HG02943 (cell line): Measurements from ENCODE around the gene FAM107B.
"Not testable (repeated sequence)": the region's sequence is repeated elsewhere in the genome, so short reads cannot be mapped to it uniquely, and the experiment has no call there.

ENCODE experiments used
- ATAC-seq: cut with Tn5 transposase; IDR thresholded peaks from one replicate; pipeline ENCODE4 v1.9.1; 2021; ENCODE audit warnings: mild to moderate bottlenecking, low read depth, moderate library complexity; ENCODE audit not compliant: unreplicated experiment

FAM107B gene

DNA sequence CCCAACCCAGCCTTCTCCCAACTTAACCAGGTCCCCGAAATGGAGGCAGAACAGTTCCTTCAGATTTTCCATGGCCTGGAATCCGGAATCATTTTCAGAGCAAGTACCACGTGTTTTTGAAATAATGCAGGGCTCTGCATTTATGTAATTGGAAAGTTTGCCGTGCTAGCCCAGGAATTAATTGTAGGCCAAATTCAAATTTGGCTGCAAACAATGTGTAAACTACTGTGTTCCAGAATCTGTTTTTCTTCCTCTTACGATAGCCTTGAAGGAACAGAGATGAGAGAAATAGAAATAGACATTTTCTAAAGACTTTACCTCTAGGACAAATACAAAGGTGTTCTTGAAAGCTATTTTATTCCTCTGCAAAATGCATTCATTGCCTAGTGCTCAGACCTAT lies 77.4 kb downstream of the FAM107B start:
- ATAC-seq = no peak

DNA sequence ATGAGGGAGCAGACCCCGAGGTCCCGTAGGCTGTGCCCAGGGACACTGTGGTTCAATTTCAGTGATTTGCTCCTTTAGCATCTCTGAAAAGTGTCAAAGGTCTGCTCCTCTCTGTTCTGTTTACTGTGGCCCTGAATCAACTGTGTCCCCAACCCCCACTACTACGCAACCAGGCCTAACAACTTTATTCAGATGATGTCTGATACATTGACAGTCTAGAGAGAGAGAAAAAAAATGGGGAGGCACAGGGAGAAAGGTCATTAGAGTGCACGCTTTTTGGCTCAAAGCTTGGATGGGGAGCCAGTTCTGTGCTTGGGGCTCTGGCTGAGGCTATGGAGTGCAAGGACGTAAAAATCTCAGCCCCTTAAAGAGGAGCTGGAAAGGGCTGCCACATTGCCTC lies 77.9 kb downstream of the FAM107B start:
- ATAC-seq = no peak

DNA sequence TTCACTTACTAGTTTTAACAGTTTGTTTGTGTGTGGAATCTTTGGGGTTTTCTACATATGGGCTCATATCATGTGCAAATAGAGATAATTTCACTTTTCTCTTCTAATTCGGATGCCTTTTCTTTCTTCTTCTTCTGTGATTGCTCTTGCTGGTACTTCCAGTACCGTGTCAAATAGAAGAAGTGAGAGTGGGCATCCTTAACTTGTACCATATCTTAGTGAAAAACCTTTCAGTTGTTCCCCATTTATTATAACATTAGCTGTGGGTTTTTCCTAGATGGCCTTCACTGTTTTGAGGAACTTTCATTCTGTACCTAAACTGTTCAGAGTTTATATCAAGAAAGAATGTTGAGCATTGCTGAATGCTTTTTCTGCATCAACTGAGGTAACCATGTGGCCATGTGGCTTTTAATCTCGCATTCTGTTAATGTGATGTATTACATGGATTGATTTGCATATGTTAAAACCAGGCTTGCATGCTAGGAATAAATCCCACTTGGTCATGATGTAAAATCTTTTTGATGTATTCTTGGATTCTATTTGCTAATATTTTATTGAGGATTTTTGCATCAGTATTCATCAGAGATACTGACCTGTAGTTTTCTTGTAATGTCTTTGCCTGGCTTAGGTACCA lies 78.7 kb downstream of the FAM107B start:
- no peak for ATAC-seq

DNA sequence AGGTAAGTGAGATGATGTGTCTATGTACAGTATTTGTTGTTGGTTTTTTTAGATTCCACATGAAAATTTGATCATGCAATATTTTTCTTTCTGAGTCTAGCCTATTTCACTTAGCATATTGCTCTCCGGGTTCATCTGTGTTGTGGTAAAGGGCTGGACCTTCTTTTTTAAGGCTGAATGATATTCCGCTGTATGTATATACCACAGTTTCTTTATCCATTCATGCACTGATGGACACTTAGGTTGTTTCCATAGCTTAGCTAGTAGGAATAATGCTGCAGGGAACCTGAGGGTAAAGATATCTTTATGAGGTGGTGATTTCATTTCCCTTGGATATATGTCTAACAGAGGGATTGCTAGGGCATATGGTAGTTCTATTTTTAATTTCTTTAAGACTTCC lies 80.8 kb downstream of the FAM107B start:
- ATAC-seq = no peak

DNA sequence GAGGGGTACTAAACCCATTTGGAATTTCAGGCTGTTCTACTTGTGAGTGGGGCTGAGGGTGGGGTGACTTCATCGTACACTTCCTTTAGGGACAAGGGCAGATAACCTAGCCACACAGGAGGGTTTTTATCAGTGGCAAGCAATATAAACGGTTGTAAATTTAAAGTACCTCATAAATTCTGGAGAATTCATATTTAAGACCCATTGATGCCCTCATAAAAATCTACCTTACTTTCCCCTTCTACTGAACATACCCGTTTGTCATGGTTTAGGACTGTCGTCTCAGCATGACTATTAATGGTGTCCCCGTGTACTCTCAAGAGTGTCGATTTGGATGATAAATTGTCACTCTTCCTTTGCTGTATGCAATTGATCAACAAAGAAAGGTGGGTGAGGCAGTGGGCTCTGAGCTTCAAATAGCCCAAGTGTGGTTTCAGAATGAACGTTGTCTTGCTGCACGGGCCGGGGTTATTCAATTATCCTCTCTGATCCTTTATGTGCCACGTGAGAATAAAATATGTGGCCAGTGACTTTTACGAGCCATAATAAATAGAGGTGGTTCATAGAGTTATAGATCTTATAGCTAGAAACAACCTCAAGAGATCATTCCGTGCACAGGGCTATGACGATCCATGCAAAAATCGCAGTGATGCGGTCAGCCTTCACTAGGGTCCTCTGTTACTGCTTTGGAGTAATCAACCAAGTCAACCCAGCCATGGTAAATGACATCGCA lies 82.2 kb downstream of the FAM107B start:
- no peak for ATAC-seq

DNA sequence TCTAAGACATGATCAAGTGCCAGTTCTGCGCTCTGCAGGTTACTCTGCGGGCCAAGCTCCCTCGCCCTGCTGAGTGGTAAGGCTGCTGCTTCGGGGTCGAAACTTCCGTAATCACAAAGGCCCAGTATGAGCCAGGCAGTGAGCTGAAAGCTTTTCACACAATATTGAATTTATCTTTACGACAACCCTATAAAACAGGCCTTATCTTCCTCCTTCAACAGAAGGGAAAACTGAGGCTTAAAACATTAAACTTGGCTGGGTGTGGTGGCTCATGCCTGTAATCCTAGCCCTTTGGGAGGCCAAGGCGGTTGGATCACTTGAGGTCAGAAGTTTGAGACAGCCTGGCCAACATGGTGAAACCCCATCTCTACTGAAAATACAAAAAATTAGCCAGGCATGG lies 83.3 kb downstream of the FAM107B start:
- no peak for ATAC-seq

DNA sequence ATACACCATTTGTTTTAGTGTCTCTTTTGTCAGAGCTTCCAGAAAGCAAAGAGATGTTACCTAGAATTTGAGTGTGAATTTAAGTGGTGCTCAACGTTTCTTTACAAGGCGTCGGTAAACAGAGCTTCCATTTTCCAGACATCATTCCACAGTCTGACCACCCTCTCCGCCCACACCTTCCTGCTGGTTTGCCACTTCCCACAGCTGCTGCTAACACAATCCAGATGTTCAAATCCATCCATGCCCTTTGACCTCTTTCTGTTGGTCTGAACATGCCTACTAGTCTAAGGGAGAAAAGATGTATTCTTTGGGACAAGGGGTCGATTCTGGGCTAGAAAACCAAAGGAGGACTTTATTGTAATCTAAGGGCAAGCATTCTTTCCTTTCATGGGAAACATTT lies 86.1 kb downstream of the FAM107B start:
- no peak for ATAC-seq

DNA sequence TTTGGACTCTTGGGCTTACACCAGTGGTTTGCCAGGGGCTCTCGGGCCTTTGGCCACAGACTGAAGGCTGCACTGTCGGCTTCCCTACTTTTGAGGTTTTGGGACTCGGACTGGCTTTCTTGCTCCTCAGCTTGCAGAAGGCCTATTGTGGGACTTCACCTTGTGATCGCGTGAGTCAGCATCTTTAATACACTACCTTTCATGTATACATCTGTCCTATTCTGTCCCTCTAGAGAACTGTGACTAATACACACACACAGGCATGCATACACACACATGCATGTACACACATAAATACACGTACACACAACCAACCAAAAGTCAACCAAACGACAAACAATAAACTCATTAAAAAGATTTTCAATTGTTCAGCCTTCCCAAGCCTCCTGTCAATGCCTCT lies 86.5 kb downstream of the FAM107B start:
- ATAC-seq = not testable (repeated sequence)

DNA sequence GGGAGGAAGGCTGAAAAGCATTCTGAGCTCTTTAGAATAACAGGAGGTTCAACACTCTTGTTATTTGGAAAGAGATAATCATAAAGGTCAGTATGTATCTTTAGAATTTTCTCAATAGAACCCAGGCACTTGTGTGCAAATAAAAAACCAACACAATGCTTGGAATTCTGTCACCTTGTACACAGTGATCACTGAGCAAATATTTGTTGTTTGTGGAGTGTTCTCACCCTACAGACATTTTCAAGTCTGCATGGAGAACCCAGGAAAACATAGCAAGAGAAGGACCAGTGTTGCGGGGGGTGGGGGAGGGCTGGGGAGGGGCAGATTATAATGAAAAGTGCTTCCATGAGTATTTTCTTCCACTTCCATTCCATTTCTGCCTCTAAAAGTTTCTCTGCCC lies 87.4 kb downstream of the FAM107B start:
- no peak for ATAC-seq

DNA sequence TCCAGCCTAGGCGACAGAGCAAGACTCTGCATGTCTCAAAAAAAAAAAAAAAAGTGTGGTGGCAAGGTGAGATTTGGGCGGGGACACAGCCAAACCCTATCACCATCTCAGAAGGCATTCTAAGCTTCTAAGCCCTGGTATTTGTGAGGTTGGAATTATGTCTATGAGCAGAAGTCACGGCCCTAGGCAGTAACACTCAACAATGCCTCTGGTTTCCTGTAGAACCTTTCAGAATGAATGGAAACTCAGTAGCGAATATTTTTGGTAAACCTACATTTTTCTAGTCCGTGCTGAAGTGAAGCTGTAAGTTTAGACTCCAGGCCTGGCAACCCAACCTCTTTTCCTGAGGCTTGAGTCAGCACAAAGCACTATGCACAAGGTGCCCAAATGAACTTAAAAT lies 88.3 kb downstream of the FAM107B start:
- no peak for ATAC-seq

DNA sequence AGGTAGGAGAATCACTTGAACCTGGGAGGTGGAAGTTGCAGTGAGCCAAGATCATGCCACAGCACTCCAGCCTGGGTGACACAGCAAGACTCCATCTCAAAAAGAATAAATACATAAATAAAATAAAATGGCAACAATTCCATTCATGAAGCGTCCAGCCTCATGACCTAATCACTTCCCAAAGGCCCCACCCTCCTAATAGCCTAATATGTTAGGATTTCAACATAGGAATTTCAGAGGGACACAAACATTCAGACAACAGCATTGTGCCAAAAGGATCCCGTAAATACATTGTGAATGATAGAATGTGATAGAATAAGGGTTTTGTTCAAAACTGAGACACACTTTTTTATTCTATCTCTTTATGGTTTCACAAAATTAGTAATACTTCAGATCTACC lies 90.3 kb downstream of the FAM107B start:
- no peak for ATAC-seq

DNA sequence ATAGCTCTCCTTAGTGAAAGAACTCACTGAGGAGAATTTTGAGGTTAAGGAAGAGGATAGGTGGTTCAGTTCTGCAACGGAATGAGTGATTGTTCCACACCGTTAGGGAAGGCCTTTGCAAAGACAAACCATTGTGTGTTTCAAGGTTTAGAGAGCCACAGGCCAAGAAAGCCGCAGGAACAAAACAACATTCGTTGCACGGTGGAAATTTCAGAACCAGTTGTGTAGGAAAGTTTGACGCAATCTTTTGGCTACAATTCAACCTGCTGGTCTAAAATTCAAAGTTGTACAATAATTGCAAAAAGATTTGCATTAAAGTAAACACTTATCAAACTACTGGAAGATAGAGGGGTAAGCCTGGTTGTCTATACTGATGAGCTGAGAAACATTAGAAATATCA lies 91.4 kb downstream of the FAM107B start:
- no peak for ATAC-seq

DNA sequence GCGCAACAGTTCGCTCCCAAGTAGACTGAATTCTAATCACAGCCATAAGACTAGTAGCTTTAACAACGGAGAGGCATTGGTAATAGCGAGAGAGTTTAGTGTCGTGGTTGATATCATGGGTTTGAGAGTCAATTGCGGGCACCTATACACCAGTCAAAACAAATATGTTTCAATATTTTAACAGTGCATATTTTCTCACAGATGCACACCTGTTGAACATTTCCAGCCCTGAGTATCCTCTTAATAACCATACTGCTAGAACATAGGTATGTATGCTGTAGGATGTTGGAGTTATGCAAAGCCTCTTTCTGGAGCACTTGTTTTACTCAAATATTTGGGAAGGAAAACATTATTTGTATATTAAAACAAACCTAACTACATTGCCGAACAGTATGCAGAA lies 92.9 kb downstream of the FAM107B start:
- no peak for ATAC-seq

DNA sequence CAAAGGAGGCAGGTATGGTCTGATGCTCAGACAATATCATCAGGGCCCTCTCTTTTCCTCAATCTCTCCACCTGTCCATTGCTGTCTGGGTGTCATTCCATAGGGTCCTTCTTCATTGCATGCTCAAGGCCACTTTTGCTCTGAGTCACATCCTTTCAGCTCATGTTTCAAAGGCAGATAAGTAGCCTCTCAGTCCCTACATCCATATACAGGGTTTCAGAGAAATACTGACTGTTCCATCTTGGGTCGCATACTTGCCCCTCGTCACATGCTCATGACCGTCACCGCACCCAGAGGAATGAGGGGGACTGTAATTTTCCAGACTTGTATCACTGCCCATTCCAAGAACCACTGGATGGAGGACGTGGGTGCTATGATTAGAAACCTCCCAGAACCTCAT lies 93.4 kb downstream of the FAM107B start:
- ATAC-seq = no peak

DNA sequence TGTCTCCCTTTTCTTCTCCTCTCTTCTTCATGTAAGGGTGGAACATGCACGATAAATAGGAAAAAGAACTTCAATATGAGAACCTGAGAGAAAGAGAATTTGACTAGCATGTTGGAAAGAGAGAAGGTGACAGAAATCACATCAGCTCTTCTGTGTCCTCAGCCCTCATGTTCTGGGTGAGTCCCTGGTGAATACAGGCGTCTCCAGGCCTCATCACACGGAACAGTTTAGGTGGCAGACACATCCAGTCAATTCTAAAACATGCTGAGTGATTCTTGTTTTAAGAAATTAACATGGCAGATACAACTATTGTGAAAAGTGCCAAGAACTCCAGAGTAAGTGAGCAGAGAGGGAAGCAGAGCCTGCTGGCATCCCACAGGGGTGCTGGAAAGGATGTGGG lies 96.1 kb downstream of the FAM107B start:
- no peak for ATAC-seq

DNA sequence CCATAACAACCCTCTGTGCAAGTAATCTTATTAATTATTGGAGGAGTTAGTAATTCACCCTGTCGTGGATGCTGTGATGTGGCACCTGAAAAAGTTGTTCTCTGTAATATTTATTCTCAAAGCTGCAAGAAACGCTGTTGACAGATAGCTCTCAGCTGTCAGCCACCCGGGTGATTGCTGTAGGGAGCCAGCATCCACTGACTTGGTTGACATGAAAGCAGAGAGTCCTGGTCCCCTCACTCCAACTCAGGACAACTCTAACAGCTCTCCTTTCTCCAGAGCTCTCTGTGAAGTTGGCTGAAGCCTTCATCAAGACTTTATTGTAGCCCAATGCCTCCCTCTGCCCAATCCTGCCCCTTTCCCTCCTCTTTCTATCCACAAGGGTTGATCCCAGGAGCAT lies 98.0 kb downstream of the FAM107B start:
- no peak for ATAC-seq

DNA sequence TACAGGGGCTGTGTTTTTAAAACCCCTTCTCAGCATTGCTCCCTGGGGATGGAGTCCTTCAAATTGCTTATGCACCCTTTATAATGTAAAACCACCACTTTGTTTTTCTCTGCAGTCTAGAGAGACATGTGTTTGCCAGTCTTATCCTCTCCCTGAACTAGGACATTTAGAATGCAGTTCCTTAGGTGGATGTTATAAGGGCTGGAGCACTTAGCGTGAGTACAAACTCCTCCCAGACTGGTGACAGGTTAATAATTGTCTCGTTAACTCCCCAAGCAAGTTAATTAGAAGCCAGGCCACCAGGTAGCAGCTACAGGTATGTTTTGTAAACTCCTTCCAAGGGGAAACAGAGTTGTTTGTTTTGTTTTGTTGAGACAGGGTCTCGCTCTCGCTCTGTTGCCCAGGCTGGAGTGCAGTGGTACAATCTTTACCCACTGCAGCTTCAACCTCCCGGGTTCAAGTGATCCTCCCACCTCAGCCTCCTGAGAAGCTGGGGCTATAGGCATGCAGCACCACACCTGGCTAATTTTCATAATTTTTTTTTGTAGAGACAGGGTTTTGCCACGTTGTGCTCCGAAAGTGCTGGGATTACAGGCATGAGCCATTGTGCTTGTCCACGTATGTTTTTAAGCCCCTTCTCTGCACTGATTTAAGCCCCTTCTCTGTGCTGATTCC lies 100.2 kb downstream of the FAM107B start:
- ATAC-seq = no peak

DNA sequence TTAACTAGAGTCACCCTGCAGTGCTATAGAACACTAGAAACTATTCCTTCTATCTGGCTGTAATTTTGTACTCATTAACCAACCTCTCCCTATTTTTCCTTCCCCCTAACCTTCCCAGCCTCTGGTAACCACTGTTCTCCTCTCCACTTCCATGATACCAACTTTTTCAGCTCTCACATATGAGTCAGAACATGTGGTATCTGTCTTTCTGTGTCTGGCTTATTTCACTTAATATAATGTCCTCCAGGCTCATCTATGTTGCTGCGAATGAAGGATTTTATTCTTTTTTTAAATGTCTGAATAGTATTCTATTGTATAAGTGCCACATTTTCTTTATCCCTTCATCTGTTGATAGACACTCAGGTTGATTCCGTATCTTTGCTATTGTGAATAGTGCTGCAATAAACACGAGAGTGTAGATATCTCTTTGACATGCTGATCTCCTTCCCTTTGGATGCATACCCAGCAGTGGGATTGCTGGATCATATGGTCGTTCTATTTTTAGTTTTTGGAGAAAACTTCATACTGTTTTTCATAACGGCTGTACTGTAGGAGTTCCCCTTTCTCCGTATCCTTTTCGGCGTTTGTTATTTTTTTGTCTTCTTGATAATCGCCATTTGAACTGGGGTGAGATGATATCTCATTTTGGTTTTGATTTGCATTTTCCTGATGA lies 101.4 kb downstream of the FAM107B start:
- ATAC-seq = no peak

DNA sequence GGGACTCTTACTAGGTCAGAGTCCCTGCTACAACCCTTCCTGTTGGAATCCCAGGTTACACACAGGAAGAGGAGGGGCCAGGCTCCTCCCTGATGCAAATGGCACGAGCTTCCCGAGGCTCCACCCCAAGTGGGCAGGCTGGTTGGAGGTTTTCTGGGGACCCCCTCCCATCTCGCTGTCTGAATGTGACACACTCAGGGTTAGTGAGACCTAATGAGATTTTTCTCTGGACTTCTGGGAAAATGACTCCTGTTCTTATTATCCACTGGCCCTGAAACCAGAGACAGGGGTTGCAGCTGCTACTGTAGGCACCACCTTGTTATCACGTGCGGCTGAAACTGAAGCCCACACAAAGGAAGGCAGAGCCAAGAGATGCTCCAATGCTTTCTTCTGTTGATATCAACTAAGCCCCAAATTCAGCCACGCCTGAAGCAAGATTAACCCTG lies 103.3 kb downstream of the FAM107B start:
- no peak for ATAC-seq

DNA sequence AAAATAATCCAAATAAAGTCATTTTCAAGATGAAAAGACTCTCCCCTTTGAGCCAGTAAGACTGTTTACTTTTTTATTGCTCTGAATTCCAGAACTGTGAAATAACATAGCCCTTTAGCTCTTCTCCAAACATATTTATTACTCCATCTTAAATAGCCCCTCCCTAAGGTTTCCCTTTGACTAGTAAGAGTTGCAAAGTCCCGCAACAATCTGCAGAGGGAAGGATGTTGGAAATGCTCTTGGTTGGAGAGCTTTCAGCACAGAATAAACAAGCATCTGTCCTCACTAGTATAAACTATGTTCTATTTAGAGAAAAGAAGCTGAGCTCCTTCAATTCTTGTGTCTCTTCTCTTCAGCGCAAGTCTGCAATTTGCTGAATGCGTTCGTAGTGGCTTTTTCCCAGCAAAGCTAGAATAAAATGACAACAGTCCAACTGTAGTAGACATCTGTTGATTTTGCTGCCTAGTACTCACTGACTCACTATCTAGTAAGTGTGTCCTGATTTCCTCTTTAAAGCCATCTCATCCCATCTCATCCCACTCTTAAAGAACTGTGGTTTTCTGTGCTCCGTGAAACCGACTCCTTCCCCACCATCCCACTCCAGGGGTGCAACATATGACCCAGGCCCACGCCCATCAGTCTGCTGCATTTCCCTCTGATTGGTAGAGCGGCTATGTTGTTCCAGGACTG lies 104.0 kb downstream of the FAM107B start:
- ATAC-seq = no peak

DNA sequence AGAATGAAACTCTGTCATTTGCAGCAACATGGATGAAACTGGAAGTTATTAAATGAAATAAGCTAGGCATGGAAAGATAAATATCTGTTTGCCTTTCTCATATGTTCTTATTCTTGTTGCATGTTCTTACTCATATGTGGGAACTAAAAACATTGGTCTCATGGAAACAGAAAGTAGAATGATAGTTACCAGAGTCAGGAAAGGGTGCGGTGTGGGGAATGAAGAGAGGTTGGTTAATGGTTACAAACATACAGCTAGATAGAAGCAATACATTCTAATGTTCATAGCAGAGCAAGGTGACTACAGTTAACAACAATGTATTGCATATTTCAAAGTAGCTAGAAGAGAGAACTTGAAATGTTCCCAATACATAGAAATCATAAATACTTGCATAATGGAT lies 105.1 kb downstream of the FAM107B start:
- ATAC-seq = no peak
